AG04449 (cell line): ENCODE measurements around the gene YAF2.
"Not testable (repeated sequence)": the region's sequence is repeated elsewhere in the genome, so short reads cannot be mapped to it uniquely, and the experiment has no call there.

Experiments
- CTCF ChIA-PET: fragments of 350-600 bp; formaldehyde crosslinking; extraction: SDS; loops from one replicate; lab custom pipeline; 2021; ENCODE audit warnings: antibody characterized with exemption; lab: Yijun Ruan, JAX
- POLR2A ChIA-PET: fragments of 400-600, 350-600 bp; formaldehyde crosslinking; extraction: SDS; loops from one replicate; lab custom pipeline; 2020; ENCODE audit warnings: antibody characterized with exemption, inconsistent platforms; lab: Yijun Ruan, JAX
- DNase-seq: peaks from one replicate; pipeline ENCODE4 v3.0.0-alpha.2; 2010; ENCODE audit warnings: low read depth, low spot score
- H3K4me3 ChIP-seq: 2 replicates; pipeline ENCODE4 v1.5.1; 2011; ENCODE audit warnings: low read depth, mild to moderate bottlenecking, control low read depth, low read length
- TF ChIP-seq, protein P1 (sequence below): IDR thresholded peaks from one replicate; pipeline ENCODE4 v1.5.1; 2011; ENCODE audit warnings: mild to moderate bottlenecking, moderate library complexity, low read length, control low read depth, inconsistent platforms; ENCODE audit not compliant: insufficient read depth; ENCODE audit errors: missing control alignments

YAF2 gene

DNA sequence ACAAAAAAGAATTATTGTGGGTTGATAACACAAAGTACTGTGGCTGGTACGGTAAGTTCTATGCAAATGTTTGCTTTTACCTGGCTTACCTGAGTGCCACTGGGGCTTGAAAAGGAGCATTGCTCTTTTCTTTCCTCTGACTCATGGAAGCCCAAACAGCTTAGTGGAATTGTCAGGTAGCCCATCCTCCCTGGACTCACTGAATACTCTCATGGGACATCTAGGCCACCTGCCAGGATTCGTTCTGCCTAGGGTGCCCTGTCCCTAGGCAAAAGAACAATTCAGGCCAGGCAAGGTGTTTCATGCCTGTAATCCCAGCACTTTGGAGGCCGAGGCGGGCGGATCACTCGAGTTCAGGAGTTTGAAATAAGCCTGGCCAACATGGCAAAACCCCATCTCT is 22.5 kb upstream of the YAF2 start:
- DNase-seq, result no peak

DNA sequence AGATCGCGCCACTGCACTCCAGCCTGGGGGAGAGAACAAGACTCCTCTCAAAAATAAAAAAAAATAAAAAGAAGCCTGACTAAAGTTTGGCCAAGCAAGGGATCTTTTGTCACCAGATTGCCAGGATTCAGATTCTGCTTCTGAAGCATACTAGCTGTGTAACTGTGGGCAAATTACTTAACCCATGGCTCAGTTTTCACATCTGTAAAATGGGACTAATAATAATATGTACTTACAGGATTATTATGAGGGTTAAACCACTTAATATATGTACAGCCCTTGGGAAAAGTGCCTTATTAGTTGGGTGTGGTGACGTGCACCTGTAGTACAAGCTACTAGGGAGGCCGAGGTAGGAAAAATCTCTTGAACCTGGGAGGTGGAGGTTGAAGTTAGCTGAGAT is 21.7 kb upstream of the YAF2 start:
- DNase-seq, result no peak
- ChIA-PET POLR2A (no interaction called here), CTCF (interaction anchor here (0.7 to 0.8 kb wide), 2 partner anchors 37 to 134 kb away, joined by 3 to 4 read pairs; no protein-coding TSS in a partner anchor)
- H3K4me3 ChIP-seq, result no peak overlapping the region
- TF ChIP-seq, protein P1, sequence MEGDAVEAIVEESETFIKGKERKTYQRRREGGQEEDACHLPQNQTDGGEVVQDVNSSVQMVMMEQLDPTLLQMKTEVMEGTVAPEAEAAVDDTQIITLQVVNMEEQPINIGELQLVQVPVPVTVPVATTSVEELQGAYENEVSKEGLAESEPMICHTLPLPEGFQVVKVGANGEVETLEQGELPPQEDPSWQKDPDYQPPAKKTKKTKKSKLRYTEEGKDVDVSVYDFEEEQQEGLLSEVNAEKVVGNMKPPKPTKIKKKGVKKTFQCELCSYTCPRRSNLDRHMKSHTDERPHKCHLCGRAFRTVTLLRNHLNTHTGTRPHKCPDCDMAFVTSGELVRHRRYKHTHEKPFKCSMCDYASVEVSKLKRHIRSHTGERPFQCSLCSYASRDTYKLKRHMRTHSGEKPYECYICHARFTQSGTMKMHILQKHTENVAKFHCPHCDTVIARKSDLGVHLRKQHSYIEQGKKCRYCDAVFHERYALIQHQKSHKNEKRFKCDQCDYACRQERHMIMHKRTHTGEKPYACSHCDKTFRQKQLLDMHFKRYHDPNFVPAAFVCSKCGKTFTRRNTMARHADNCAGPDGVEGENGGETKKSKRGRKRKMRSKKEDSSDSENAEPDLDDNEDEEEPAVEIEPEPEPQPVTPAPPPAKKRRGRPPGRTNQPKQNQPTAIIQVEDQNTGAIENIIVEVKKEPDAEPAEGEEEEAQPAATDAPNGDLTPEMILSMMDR, result no peak

More for the DNA sequence above, 22.5 kb upstream of the YAF2 start:
- TF ChIP-seq, protein P1, result no peak
- POLR2A ChIA-PET, result no interaction called here
- CTCF ChIA-PET, result interaction anchor here (0.8 kb wide), 1 partner anchor 36 kb away, joined by 3 read pairs; no protein-coding TSS in a partner anchor
- no peak overlapping the region for H3K4me3 ChIP-seq

DNA sequence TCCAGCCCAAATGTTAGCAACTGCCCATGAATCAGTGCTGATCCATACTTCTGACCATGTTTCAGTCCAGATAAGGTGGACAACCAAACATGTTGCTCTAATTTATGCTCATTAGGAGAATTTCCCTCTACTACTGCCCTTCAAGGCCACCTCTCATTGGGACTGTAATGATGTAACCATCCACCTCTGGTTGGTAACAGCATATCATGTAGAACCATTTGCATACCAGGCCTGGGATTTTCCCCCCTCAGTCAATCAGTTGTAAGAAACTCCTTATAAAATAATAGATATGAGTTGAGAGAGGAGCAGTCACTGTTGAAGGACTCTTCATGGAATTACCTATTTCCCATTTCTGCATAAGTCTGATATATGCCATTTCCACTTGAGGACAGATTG is 17.8 kb upstream of the YAF2 start:
- TF ChIP-seq, protein P1, result no peak
- no peak overlapping the region for H3K4me3 ChIP-seq
- CTCF ChIA-PET, result interaction anchor here (0.9 kb wide), 1 partner anchor 13 kb away, joined by 3 read pairs; no protein-coding TSS in a partner anchor
- POLR2A ChIA-PET, result no interaction called here
- no peak for DNase-seq

DNA sequence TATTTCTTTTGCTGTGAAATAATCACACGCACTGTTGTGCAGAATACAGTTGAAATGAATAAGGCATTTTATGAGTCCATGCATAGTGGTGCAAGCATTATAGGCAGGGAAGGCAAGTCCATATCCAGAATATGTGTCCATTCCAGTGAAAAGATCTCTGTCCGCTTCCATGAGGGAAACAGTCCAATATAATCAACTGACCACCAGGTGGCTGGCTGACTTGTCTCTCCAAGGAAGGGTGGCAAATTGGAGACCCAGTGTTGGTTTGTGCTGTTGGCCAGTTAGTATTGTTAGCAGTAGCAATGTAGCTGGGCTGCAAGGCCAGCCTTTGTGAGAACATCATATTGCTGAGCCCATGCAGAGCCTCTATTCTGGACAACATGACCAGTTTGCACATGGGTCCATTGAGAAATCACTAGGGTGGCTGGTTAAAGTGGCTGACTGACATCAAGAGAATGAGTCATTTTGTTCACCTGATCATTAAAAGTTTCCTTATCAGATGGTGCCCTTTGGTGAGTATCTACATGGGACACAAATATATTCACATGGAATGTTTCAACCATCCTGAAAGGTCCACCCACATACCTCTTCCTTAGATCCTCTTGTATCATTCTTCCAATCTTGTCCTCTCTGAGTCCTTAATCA is 17.3 kb upstream of the YAF2 start:
- no peak overlapping the region for H3K4me3 ChIP-seq
- POLR2A ChIA-PET, result no interaction called here
- DNase-seq, result no peak
- TF ChIP-seq, protein P1, result no peak
- CTCF ChIA-PET, result no interaction called here

DNA sequence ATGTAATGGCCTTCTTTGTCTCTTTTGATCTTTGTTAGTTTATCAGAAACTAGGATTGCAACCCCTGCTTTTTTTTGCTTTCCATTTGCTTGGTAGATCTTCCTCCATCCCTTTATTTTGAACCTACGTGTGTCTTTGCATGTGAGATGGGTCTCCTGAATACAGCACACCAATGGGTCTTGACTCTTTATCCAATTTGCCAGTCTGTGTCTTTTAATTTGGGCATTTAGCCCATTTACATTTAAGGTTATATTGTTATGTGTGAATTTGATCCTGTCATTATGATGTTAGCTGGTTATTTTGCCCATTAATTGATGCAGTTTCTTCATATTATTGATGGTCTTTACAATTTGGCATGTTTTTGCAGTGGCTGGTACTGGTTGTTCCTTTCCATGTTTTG is 14.6 kb upstream of the YAF2 start:
- CTCF ChIA-PET, H3K4me3 ChIP-seq, POLR2A ChIA-PET, DNase-seq: not testable (repeated sequence)

DNA sequence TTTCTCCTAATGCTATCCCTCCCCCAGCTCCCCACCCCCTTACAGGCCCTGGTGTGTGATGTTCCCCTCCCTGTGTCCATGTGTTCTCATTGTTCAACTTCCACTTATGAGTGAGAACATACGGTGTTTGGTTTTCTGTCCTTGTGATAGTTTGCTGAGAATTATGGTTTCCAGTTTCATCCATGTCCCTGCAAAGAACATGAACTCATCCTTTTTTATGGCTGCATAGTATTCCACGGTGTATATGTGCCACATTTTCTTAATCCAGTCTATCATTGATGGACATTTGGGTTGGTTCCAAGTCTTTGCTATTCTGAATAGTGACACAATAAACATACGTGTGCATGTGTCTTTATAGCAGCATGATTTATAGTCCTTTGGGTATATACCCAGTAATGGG is 11.0 kb upstream of the YAF2 start:
- POLR2A ChIA-PET, CTCF ChIA-PET: not testable (repeated sequence)

DNA sequence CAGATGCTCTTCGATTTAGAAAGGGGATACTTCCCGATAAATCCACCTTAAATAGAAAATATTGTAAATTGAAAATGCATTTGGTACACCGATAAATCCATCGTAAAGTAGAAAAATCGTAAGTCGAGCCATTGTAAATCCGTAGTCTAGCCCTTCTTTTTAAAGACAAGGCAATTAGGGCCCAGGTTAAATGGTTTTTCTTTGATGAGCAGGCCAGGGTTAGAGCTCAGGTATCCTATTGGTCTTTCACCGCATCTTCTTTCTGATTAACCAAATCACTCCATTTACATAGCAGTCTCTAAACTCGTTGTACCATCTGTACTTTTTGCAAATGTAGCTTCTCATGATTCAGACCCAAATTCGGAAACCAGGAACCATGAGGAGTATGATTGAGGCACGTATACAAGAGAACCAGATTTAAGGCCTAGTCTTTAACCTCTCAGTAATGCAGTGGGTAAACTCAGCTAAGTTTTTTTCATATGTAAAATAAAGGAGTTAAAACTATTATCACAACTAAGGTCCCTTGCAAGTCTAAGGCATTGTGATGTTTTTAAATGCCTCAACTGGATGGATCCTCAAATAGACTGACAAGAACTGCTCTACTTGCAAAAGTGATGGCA is 2.2 kb upstream of the YAF2 start:
- ChIA-PET CTCF (no interaction called here), POLR2A (interaction anchor here (0.5 kb wide), 1 partner anchor 51 kb away, joined by 3 read pairs; no protein-coding TSS in a partner anchor)
- no peak overlapping the region for H3K4me3 ChIP-seq
- TF ChIP-seq, protein P1, result no peak
- DNase-seq, result no peak

More for the DNA sequence above, 11.0 kb upstream of the YAF2 start:
- H3K4me3 ChIP-seq, DNase-seq: not testable (repeated sequence)
